HepG2 (cell line): Measurements from ENCODE around the gene GNMT. TPM values are rescaled to one million over a fixed set of nuclear protein-coding genes. Genes with fewer than 3 reads are reported as not detected.

Experiments
- ARID4A ChIP-seq: sonication (generic); formaldehyde crosslinking; IDR thresholded peaks from 2 replicates; pipeline ENCODE4 v1.5.0; 2020; ENCODE audit warnings: mild to moderate bottlenecking, missing genetic modification reagents, borderline replicate concordance
- CHD2 ChIP-seq: IDR thresholded peaks from 2 replicates; pipeline ENCODE4 v1.6.1; 2011; ENCODE audit warnings: low read depth, low read length, improper control_type of control experiment
- DRAP1 ChIP-seq: IDR thresholded peaks from 2 replicates; pipeline ENCODE4 v1.6.1; 2016; ENCODE audit warnings: missing genetic modification reagents, missing compliant biosample characterization
- HINFP ChIP-seq: sonication (generic); formaldehyde crosslinking; IDR thresholded peaks from 2 replicates; pipeline ENCODE4 v1.4.0; 2020; ENCODE audit warnings: low read depth, mild to moderate bottlenecking, missing genetic modification reagents
- NFRKB ChIP-seq: fragments of 450-650 bp; IDR thresholded peaks from 2 replicates; pipeline ENCODE4 v1.6.1; 2017
- NKX3-1 ChIP-seq: sonication (generic); formaldehyde crosslinking; IDR thresholded peaks from 2 replicates; pipeline ENCODE4 v1.5.0; 2020; ENCODE audit warnings: missing genetic modification reagents
- POGK ChIP-seq: sonication (generic); formaldehyde crosslinking; conservative IDR thresholded peaks from 2 replicates; pipeline ENCODE4 v1.8.0; 2022; ENCODE audit warnings: mild to moderate bottlenecking, moderate library complexity, missing genetic modification reagents
- PRDM10 ChIP-seq: sonication (generic); formaldehyde crosslinking; IDR thresholded peaks from 2 replicates; pipeline ENCODE4 v1.4.0; 2020; ENCODE audit warnings: low read depth, missing genetic modification reagents
- RXRB ChIP-seq: IDR thresholded peaks from 2 replicates; pipeline ENCODE4 v1.6.1; 2016; ENCODE audit warnings: borderline replicate concordance, missing genetic modification reagents, missing compliant biosample characterization
- SIX1 ChIP-seq: sonication (generic); formaldehyde crosslinking; IDR thresholded peaks from 2 replicates; pipeline ENCODE4 v1.4.0; 2020; ENCODE audit warnings: missing genetic modification reagents, borderline replicate concordance
- TCF7 ChIP-seq: sonication (generic); IDR thresholded peaks from 2 replicates; pipeline ENCODE4 v1.6.1; 2016; ENCODE audit warnings: antibody characterized with exemption, low read depth
- YEATS2 ChIP-seq: sonication (generic); formaldehyde crosslinking; IDR thresholded peaks from 2 replicates; pipeline ENCODE4 v1.4.0; 2020; ENCODE audit warnings: missing genetic modification reagents, borderline replicate concordance
- ZNF597 ChIP-seq: sonication (generic); formaldehyde crosslinking; IDR thresholded peaks from 2 replicates; pipeline ENCODE4 v1.5.0; 2020; ENCODE audit warnings: missing genetic modification reagents
- ZNF816 ChIP-seq: sonication (generic); formaldehyde crosslinking; IDR thresholded peaks from 2 replicates; pipeline ENCODE4 v1.8.0; 2022; ENCODE audit warnings: missing genetic modification reagents, mild to moderate bottlenecking, borderline replicate concordance
- ZSCAN12 ChIP-seq: sonication (generic); formaldehyde crosslinking; IDR thresholded peaks from 2 replicates; pipeline ENCODE4 v1.9.0; 2021; ENCODE audit warnings: mild to moderate bottlenecking, missing genetic modification reagents
- polyA plus RNA-seq, 8 experiments: library from polyadenylated mRNA; depleted of rRNA in 3 of 8; stranded (reverse) in 7 of 8; unstranded in 1 of 8; fragments of >200 nt; fragmentation: Illumina TruSeq in 4 of 8; extraction: Trizol in 4 of 8; gene quantifications; 2 replicates each; pipeline versions ENCODE4 v1.2.1 to v1.2.3, GENCODE V29; 2011 to 2016; ENCODE audit warnings: low read depth in 4 of 8, missing spikeins in 1 of 8, mixed read lengths in 1 of 8; ENCODE audit not compliant: insufficient read depth in 1 of 8
- total RNA-seq, 5 experiments: library from RNA; depleted of rRNA; stranded (reverse); fragments of >200 nt; fragmentation: Illumina TruSeq; extraction: Trizol; gene quantifications; 2 replicates each; pipeline ENCODE4 v1.2.3, GENCODE V29; 2016; ENCODE audit warnings: low read depth in 1 of 5

The GNMT gene
- total and polyA plus RNA-seq, 2 of the 13 experiments (the other 11 are each of a cell fraction or from before 2014, with no cell fraction given) = 2.8 to 7.0 TPM

GRCh38 chr6:42978839-42979522 lies 18.4 kb downstream of the GNMT start, which contains the start of gene PEX6 (continued):
- peak; percentile 96 for TF ChIP-seq PRDM10 (CRISPR knock-in tag)
- TF ChIP-seq RXRB (CRISPR knock-in tag) = no peak; the same call in 1 of the 2 replicates
- no peak for TF ChIP-seq SIX1 (CRISPR knock-in tag)
- TF ChIP-seq YEATS2 = peak; percentile 88
- 0 out of 2 replicates have a peak, but pooled peaks have one; percentile 8 for TF ChIP-seq TCF7
- peak; percentile 88 for TF ChIP-seq DRAP1
- TF ChIP-seq ZNF816 (CRISPR knock-in tag) = peak; percentile 90; the same call in 1 of the 2 replicates
- TF ChIP-seq CHD2 = no peak
- TF ChIP-seq ARID4A (CRISPR knock-in tag) = peak; percentile 93; the same call in 1 of the 2 replicates
- no peak for TF ChIP-seq NFRKB
- TF ChIP-seq NKX3-1 (CRISPR knock-in tag) = no peak
- no peak for TF ChIP-seq ZNF597 (CRISPR knock-in tag)
- TF ChIP-seq ZSCAN12 (CRISPR knock-in tag) = no peak; the same call in 1 of the 2 replicates
- TF ChIP-seq POGK = no peak
- no peak; the same call in none of the 2 replicates for TF ChIP-seq HINFP (CRISPR knock-in tag)
